Measurements from ENCODE around the gene SPAG16. TPM values are rescaled to one million over a fixed set of nuclear protein-coding genes. Genes with fewer than 3 reads are reported as not detected.

Gene SPAG16
- total and polyA plus RNA-seq, 4 donors, result 8.7 to 90.6 (median 21.6) TPM

DNA sequence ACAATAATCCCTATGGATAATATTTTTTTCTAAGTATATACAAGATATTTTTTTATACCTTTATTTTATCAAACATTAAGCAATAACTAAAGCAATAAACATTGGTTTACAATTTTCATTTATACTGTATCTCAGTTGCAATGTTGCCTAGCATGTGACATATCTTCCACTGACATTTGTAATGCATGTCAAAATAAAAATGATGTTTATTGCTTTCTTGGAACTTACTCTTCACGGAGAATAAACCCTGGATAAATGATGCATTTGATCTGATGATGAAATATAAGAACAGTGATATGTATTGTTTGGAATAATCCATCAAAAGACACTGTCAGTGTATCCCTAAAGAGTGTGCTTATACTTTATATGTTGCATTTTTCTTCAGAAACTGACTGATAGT is 135.7 kb downstream of the SPAG16 start:
- no peaks in the 10 kb centered on the region for H3K27me3 ChIP-seq (ENCODE audit: control insufficient read depth in 3 of 3, insufficient read depth in 3 of 3, low read length in 2 of 3)
- peaks cover 0 to 3% (median 0%) of the 10 kb centered on the region in 5 donors for H3K4me1 ChIP-seq (ENCODE audit: control insufficient read depth in 5 of 5, insufficient read depth in 5 of 5, low read length in 5 of 5)
- WGBS, 2 donors, result 62 to 67% methylated on average over 1 of the region's 1 CpG
- peaks cover 0 to 3% (median 0%) of the 10 kb centered on the region in 4 donors for H3K9me3 ChIP-seq (ENCODE audit: control insufficient read depth in 4 of 4, insufficient read depth in 3 of 4, low read length in 3 of 4)
- H3K9ac ChIP-seq (ENCODE audit: insufficient read depth in 1 of 2, low read length in 2 of 2), result no peak overlapping the region
- TF ChIP-seq, protein P1, sequence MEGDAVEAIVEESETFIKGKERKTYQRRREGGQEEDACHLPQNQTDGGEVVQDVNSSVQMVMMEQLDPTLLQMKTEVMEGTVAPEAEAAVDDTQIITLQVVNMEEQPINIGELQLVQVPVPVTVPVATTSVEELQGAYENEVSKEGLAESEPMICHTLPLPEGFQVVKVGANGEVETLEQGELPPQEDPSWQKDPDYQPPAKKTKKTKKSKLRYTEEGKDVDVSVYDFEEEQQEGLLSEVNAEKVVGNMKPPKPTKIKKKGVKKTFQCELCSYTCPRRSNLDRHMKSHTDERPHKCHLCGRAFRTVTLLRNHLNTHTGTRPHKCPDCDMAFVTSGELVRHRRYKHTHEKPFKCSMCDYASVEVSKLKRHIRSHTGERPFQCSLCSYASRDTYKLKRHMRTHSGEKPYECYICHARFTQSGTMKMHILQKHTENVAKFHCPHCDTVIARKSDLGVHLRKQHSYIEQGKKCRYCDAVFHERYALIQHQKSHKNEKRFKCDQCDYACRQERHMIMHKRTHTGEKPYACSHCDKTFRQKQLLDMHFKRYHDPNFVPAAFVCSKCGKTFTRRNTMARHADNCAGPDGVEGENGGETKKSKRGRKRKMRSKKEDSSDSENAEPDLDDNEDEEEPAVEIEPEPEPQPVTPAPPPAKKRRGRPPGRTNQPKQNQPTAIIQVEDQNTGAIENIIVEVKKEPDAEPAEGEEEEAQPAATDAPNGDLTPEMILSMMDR (IDR thresholded peaks at IDR 0.05; ENCODE audit: control extremely low read depth, extremely low read depth), result no peak
- H3K4me3 ChIP-seq, result no peak overlapping the region
- DNase-seq, result no peak
- H3K27ac ChIP-seq (ENCODE audit: low read depth in 1 of 2, low read length in 1 of 2), result no peak overlapping the region
- no peak for ATAC-seq (ENCODE audit: insufficient read depth, low FRiP score)
- no peaks in the 10 kb centered on the region for H3K36me3 ChIP-seq (ENCODE audit: control insufficient read depth in 4 of 4, insufficient read depth in 4 of 4, low read length in 4 of 4)

DNA sequence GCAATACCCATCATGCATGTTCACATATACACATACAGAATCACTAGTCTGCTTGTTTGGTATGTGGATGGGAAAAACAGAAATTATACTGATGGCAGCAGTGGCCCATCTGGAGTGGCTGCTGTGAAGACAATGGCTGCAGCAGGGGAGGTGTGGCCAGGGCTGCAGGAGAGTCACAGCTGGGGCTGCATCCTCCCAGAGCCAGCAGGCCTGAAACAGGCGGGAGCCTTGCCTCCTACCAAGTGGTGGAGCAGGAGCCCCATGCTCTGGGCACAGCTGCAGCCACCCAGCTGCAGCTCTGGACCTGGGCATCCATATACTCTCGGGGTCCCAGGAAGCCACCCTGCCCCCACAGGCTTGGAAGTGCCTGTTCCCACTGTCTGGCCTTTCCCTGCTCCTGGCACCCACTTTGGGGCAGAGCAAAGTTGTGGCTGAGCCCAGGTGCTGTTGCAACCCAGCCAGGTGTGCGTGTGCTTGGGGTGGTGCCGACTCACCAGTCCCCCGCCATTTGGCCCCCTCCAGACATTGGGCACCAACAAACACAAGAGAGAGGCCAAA is 136.6 kb downstream of the SPAG16 start:
- 83 to 91% methylated on average over 5 of the region's 5 CpGs for WGBS, 2 donors
- peaks cover 0 to 3% (median 0%) of the 10 kb centered on the region in 4 donors for H3K9me3 ChIP-seq (ENCODE audit: control insufficient read depth in 4 of 4, insufficient read depth in 3 of 4, low read length in 3 of 4)
- no peak overlapping the region for H3K27ac ChIP-seq (ENCODE audit: low read depth in 1 of 2, low read length in 1 of 2)
- ATAC-seq (ENCODE audit: insufficient read depth, low FRiP score) (no peak), DNase-seq (no peak)
- H3K4me1 ChIP-seq (ENCODE audit: control insufficient read depth in 5 of 5, insufficient read depth in 5 of 5, low read length in 5 of 5), result peaks cover 0 to 3% (median 0%) of the 10 kb centered on the region in 5 donors
- H3K4me3 ChIP-seq, result no peak overlapping the region
- no peaks in the 10 kb centered on the region for H3K36me3 ChIP-seq (ENCODE audit: control insufficient read depth in 4 of 4, insufficient read depth in 4 of 4, low read length in 4 of 4)
- H3K27me3 ChIP-seq (ENCODE audit: control insufficient read depth in 3 of 3, insufficient read depth in 3 of 3, low read length in 2 of 3), result no peaks in the 10 kb centered on the region
- TF ChIP-seq, protein P1 (IDR thresholded peaks at IDR 0.05; ENCODE audit: control extremely low read depth, extremely low read depth), result no peak
- H3K9ac ChIP-seq (ENCODE audit: insufficient read depth in 1 of 2, low read length in 2 of 2), result no peak overlapping the region

DNA sequence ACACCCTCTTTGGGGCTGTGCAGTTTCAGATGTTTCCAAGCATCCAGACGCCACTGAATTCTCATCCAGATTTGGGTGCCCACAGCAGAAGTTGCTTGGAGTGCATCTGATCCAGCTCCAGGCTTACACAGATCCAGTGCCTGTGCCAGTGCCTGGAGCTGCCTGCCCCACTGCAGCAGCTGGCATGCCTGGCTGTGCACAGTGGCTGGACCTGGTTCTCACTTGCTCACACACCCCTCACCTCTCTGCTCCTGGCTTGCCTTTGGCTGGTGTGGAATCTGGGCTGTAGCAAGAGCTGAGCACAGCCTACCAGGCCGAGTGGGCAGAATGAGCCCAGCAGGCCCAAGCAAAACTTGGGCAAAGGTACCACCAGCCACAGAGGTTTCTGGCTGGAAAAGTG is 137.9 kb downstream of the SPAG16 start:
- TF ChIP-seq, protein P1 (IDR thresholded peaks at IDR 0.05; ENCODE audit: control extremely low read depth, extremely low read depth), result no peak
- Histone ChIP-seq H3K9me3 (ENCODE audit: control insufficient read depth in 4 of 4, insufficient read depth in 3 of 4, low read length in 3 of 4) (peaks cover 0 to 3% (median 0%) of the 10 kb centered on the region in 4 donors), H3K4me1 (ENCODE audit: control insufficient read depth in 5 of 5, insufficient read depth in 5 of 5, low read length in 5 of 5) (peaks cover 0 to 3% (median 0%) of the 10 kb centered on the region in 5 donors), H3K27ac (ENCODE audit: low read depth in 1 of 2, low read length in 1 of 2) (no peak overlapping the region), H3K4me3 (no peak overlapping the region), H3K27me3 (ENCODE audit: control insufficient read depth in 3 of 3, insufficient read depth in 3 of 3, low read length in 2 of 3) (no peaks in the 10 kb centered on the region), H3K36me3 (ENCODE audit: control insufficient read depth in 4 of 4, insufficient read depth in 4 of 4, low read length in 4 of 4) (no peaks in the 10 kb centered on the region), H3K9ac (ENCODE audit: insufficient read depth in 1 of 2, low read length in 2 of 2) (no peak overlapping the region)
- ATAC-seq (ENCODE audit: insufficient read depth, low FRiP score) (no peak), DNase-seq (no peak)
- WGBS, 2 donors, result 82 to 86% methylated on average over 2 of the region's 2 CpGs

DNA sequence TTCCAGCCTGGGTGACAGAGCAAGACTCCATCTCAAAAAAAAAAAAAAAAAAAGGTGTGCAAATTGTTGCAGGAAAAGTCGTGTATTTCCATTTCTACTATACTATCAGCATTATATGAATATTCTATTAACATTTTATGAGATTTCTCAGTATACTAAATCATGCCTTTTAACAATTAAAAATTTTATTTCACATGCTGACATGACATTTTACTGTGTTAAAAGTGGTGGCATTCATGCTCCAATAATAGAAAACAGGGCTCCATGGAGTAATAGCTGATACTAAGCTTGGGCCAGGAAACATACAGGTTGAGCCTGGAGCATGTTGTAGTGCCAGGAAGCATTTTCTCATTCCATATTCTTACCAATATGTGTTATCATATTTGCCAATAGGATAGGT is 141.4 kb downstream of the SPAG16 start:
- no peak for ATAC-seq (ENCODE audit: insufficient read depth, low FRiP score)
- Histone ChIP-seq H3K36me3 (ENCODE audit: control insufficient read depth in 4 of 4, insufficient read depth in 4 of 4, low read length in 4 of 4) (no peaks in the 10 kb centered on the region), H3K27me3 (ENCODE audit: control insufficient read depth in 3 of 3, insufficient read depth in 3 of 3, low read length in 2 of 3) (no peaks in the 10 kb centered on the region), H3K9me3 (ENCODE audit: control insufficient read depth in 4 of 4, insufficient read depth in 3 of 4, low read length in 3 of 4) (peaks cover 0 to 9% (median 3%) of the 10 kb centered on the region in 4 donors), H3K4me3 (no peak overlapping the region), H3K27ac (ENCODE audit: low read depth in 1 of 2, low read length in 1 of 2) (no peak overlapping the region), H3K4me1 (ENCODE audit: control insufficient read depth in 5 of 5, insufficient read depth in 5 of 5, low read length in 5 of 5) (no peaks in the 10 kb centered on the region), H3K9ac (ENCODE audit: insufficient read depth in 1 of 2, low read length in 2 of 2) (no peak overlapping the region)
- WGBS, 2 donors, result 67 to 77% methylated on average over 1 of the region's 1 CpG
- DNase-seq, result no peak
- TF ChIP-seq, protein P1 (IDR thresholded peaks at IDR 0.05; ENCODE audit: control extremely low read depth, extremely low read depth), result no peak

All from lung (tissue), 12 donors.